HCEC 1CT (cell line): ENCODE measurements around the gene PPP2R3A.
"Not testable (repeated sequence)": the region's sequence is repeated elsewhere in the genome, so short reads cannot be mapped to it uniquely, and the experiment has no call there.

ENCODE experiments used
- DNase-seq: peaks from one replicate; pipeline ENCODE4 v3.0.0-alpha.2; 2017

Gene PPP2R3A, protein sequence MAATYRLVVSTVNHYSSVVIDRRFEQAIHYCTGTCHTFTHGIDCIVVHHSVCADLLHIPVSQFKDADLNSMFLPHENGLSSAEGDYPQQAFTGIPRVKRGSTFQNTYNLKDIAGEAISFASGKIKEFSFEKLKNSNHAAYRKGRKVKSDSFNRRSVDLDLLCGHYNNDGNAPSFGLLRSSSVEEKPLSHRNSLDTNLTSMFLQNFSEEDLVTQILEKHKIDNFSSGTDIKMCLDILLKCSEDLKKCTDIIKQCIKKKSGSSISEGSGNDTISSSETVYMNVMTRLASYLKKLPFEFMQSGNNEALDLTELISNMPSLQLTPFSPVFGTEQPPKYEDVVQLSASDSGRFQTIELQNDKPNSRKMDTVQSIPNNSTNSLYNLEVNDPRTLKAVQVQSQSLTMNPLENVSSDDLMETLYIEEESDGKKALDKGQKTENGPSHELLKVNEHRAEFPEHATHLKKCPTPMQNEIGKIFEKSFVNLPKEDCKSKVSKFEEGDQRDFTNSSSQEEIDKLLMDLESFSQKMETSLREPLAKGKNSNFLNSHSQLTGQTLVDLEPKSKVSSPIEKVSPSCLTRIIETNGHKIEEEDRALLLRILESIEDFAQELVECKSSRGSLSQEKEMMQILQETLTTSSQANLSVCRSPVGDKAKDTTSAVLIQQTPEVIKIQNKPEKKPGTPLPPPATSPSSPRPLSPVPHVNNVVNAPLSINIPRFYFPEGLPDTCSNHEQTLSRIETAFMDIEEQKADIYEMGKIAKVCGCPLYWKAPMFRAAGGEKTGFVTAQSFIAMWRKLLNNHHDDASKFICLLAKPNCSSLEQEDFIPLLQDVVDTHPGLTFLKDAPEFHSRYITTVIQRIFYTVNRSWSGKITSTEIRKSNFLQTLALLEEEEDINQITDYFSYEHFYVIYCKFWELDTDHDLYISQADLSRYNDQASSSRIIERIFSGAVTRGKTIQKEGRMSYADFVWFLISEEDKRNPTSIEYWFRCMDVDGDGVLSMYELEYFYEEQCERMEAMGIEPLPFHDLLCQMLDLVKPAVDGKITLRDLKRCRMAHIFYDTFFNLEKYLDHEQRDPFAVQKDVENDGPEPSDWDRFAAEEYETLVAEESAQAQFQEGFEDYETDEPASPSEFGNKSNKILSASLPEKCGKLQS (N-terminal part only)

DNA sequence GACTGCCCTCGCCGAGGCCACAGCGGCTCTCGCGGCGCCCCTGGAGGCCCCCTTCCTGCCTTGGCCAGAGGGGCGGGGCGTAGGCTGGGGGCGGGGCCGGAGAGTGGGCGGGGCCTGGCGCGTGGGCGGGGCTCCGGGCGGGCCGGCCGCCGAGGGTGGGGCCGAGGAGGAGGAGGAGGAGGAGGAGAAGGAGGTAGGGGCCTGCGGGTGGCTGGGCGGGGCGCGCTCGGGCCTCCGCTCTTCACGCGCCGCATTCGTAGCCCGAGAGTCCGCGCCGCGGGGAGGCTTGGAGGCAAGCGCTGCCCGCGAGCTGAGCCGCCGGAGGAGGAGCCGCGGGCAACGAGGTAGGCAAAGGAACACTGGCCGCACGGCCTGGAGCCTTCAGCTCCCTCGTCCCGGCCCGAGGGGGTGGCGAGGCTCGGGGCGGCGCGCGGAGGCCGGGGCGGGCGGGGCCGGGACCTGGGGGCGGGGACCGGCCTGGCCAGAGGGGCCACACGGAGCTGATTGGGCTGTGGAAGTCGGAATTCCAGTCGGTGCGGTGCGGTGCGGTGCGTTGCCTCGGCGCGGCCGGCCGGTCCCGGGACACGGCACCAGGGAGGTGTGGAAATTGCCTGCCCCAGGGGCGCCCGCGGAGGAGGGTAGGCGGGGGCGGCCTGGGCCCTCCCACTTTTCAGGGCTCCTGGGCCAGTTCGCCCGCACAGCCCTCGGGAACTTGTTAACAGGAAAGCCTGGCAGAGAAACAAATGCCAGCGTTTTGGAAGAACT is at the start of gene PPP2R3A:
Gene PPP2R3A, plus strand, starts transcription at position 223 of the 765 bp plus-strand sequence. CDS start 35,771 bp downstream, outside the sequence.
- DNase-seq = peak; percentile 83

DNA sequence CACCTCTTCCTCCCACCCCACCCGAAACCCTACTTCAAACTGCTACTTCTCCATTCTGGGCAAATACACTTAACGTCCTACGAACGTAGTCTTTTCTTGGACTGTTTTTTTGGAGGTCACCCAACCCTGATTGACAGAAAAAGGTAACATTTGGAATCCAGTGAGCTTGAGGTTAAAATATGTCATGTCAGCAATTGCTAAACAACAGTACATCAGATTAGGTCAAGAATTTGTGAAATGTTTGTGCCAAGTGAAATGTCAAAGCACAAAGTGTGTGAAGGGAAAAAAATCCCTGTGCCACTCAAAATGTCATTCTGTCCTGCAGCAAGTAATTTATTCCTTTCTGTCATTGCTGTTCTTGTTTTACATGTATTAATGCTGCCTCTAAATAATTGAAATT is 49.2 kb upstream of the PPP2R3A start:
- DNase-seq = no peak

DNA sequence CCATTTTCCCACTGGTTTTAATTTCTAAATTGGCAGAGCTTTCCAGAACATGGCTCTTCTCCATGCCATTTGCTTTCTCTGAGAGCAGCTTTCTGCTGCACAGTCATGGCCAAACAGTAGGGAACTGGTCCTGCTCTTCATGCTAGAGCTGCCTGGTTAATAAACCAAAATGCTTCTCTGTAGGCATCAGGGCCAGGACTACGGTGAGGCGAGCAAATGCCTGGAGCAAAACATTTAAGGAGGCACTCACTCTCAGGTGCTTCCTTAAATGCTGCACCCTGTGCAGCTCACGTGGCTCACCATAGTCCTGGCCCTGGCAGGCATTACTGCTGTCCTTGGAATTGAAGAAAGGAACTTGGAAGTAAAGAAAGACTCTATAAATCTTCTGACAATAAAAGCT is 48.5 kb upstream of the PPP2R3A start:
- no peak for DNase-seq

DNA sequence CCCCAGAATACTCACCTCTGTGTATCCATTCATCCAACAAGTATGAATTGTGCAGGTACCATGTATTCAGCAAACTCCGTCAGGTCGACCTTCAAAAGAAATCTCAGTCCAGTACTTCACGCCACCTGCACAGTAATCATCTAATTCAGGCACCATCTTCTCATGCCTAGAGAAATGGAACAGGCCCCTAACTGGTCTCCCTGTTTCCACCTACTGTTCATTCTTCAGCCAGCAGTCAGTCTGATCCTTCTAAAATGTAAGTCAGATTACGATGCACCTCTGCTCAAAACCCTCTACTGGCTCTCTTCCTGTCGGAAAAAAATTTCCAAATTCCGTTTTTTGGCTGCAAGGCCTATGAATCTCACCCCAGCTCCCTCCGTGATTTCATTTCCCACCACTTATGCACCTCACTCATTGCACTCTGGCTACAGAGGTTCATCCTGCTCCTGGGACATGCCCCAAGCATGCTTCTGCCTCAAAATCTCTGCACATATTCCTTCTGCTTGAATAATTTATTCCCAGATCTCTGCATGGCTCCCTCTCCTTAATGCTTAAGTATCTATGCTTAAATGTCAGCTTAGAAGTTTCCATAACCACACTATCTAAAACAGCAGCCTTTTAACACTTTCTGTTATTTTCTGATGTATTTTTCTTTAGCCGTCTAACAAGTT is 47.5 kb upstream of the PPP2R3A start:
- no peak for DNase-seq

DNA sequence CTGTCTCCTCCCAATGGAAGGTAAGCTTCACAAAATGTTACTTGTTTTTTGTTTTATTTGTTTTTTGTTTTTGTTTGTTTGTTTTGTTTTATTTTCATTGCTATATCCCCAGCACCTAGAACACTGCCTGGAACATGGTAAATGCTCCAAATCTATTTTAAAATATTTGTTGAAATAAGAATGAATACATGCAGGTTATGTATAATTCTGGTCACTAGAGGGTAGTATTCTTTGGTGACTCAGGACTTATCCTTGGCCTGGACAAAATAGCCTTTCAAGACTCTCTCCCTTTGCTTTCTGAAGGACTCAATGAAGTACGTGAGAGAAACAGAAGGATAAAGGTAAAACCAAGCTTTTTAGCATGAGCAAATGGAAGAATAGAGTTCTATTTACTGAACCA is 46.9 kb upstream of the PPP2R3A start:
- DNase-seq = peak; percentile 65

DNA sequence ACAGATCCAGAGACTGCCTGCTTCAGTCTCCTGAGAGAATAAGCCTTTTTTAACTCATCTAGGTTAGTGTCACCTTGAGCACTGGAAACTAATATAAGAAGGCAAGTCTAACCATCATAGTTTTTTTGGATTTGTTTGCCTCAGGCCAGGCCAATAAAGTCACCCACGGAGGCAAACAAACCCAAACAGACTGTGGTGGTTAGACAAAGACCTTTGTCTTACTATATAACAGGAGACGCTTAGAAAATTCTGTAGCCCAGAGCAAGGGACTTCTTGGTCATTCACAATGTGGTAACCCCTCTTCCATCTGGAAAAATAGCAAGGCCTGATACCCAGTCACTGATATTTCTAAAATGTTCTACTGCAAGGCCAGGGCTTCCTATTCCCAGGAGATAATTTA is 45.3 kb upstream of the PPP2R3A start:
- no peak for DNase-seq

DNA sequence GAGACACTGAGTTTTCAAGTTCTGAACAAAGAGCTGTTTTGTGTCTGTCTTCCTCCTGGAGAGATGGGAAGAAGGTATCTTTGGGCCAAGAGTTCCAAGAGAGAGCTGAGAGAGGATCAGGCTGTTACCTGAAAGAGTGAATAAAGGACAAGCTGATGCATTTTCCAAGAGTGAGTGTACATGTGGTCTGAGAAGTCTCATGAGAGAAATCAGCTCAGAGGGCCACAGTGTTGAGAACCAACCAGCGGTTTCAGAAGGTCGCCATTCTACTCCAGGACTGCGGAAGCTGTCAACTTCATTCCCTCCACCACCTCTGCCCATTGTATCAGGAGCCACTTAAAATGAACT is 42.7 kb upstream of the PPP2R3A start:
- no peak for DNase-seq

DNA sequence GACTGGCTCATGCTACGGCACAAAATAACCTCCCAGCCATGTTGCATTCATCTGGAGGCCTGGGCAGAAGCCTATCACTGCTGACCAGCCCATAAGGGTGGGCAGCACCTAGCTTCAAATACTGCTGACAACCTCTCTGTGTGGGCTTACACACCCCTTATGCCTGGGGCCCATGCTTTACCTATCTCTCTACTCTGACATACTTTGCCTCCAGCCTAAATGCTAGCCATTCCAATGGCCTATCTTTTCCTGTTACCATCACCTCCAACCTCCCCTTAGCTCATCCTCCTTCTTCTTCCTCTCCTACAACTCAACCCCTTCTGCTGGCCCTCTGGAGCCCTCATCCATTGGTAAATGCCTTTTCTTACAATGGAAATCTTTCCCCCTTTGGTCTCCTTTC is 41.0 kb upstream of the PPP2R3A start:
- no peak for DNase-seq

DNA sequence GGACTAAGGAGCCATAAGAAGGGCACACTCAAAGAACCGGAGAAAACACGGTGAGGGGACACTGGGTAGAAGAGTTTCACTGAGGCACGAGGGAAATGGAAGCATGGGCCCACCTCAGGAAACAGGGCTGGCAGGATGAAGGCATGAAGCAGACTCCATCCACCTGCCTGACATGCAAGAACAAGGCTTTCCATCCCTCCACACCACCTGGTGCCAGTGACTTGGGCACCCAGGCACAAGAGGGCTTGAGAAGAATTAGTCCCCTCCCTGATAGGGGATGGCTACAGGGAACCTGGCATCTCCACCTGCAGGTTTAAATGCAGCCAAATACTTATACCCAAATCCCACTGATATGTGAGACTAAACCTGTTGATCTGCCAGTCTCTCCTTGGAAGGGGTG is 38.9 kb upstream of the PPP2R3A start:
- no peak for DNase-seq

DNA sequence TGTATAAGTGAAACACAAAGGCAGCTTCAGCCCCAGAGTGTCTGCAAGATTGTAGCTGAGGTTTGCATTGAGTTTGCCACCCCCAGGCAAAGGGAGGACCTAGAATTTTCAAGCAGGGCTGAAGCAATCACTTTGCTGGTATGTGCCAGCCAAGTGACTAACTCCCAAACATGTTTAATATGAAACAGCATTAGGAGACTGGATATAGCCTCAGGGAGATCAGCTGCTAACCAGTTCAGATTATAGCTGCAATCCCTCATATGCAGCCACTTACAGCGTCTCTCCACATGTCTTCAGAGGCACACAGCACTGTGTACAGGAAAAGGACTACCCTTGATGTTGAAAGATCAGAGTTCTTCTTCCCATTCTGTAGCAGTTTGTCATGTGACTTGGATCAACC is 38.4 kb upstream of the PPP2R3A start:
- no peak for DNase-seq

DNA sequence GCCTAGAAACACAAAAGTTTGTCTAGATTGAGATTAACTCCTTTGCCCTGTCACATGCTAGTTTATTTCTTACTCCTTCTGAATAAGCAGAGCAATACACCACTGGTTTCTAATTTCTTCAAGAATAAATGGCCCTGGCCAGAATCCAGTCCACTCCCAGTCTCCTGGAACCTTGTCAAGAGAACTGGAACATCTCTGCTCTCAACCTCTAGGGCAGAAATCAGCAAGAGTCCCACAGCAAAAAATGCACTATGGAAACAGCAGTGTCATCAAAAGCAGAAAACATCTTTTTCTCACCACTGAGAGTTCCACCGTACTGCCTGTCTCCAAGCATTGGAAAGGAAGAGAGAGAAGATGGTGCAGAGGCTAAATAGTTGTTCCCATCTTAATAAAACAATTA is 35.9 kb upstream of the PPP2R3A start:
- DNase-seq = peak; percentile 41

DNA sequence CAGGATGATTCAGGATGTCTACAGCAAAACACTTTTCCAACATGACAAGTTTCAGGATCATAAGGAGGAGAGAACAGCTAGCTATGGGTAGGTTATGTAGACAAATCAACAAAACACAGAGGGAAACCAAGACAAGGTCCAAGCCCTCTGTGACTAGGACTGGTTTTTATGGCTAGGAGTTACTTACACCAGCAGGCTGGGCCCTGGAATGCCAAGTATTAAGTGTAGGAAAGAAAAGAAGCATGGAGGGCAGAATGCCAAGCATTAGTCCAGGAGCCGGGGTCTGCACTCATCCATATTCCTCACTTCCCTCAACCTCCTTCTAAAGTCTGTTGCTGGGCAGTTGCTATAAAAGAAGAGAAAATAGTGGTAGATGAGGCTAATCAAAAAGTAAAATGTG is 35.3 kb upstream of the PPP2R3A start:
- no peak for DNase-seq

DNA sequence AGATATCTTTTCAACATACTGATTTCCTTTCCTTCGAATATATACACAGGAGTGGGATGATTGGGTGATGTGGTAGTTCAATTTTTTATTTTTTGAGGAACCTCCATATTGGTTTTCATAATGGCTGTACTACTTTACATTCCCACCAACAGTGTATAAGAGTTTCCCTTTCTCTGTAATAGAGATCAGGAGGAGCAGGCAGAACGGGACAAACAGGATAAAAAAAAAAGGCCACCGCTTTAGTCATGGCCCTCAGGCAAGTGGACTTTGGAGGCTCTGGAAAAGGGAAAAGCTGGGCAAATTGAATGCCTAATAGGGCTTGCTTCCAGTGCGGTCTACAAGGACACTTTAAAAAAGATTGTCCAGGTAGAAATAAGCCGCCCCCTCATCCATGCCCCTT is 30.4 kb upstream of the PPP2R3A start:
- DNase-seq = not testable (repeated sequence)

DNA sequence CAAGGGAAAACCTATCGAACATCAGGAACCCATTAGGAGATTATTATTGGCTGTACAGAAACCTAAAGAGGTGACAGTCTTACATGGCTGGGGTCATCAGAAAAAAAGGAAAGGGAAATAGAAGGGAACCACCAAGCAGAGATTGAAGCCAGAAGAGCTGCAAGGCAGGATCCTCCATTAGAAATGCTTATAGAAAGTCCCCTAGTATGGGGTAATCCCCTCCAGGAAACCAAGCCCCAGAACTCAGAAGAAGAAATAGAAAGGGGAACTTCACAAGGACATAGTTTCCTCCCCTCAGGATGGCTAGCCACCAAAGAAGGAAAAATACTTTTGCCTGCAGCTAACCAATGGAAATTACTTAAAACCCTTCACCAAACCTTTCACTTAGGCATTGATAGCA is 27.8 kb upstream of the PPP2R3A start:
- not testable (repeated sequence) for DNase-seq

DNA sequence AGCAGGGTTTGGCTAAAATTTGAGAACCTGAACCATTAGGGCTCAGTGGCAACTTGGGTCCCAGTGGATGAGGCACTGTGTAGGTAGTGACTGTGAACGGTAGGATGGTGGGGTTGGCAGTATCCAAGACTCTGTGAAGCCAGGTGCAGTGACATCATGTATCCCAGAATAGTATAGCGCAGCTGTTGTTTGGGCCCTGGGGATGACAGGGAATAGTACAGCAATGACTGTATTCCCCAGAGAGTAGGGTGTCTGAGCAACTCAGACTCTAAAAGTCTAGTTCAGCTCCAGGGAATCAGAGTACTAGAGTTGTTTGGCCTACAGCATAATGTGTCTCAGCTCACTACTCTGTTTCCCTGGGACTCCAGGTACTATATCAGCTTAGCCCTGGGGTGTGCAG is 20.7 kb upstream of the PPP2R3A start:
- DNase-seq = no peak

DNA sequence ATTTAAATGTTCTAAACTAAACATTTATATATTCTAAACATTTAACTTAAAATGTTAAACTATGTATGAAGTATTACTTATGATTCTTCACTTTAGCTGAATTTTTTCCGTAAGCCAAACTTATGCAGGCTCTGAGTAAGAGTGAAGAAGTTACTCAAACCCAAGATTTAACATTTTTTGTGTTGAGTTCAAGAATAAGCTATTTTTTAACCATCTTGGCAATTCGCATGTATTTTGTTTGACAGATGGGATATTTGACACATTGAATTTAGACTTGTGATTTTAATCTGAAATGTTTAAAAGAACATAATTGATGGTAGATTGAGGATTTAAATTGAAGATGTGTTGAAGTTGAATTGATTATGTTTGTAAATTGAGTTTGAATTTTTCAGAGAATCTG is 14.6 kb upstream of the PPP2R3A start:
- no peak for DNase-seq

DNA sequence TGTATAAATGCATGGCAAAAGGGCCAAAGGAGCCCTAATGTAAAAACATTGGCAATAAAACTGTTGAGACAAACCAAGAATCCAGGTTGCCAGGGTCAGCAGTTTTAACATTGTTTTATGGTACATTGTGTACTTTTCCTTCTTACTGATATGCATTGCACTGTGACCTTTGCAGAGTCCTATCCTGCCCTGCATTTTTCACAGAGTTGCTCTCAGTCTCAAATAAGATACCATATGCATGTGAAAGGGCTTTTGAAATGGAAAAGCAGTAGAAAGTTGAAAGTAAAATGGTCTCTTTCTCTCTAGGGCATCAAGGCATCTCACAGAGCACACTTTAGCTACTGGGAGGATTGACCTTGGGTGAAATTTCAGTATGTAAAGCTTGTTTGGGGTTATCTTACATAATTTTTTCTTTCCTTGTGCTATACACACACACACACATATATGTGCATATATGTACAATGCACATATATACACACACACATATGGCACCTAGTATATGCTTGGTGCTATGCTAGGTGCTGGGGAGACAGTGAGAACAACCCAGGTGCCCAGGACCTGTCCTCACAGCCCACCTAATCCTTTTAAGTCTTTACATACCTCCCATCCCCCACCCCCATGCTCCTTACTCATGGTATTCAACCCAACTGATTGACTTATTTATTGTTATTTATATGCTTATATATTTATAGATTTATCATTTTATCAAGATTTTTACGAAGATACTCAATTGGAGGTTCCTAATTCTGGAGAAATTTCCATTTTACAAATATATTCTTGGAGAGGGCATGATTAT is 1.2 kb upstream of the PPP2R3A start:
- no peak for DNase-seq

DNA sequence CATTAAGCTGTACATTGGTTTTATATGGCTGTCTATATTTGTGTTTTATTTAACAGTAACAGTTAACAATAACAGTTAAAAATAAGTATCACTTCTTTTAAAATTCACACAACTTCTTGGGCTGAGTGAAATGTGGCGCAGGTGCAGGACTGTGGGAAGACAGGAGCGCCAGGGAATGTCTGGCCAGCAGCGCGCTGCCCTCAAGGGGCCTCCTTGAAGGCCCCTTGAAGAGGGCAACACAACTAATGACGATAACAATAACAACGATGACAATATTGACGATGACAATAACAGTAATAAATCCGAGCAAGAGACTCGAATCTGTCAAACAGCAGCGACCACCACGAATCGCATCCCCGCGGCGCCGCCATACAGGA is 411 bp upstream of the PPP2R3A start:
- DNase-seq = no peak

DNA sequence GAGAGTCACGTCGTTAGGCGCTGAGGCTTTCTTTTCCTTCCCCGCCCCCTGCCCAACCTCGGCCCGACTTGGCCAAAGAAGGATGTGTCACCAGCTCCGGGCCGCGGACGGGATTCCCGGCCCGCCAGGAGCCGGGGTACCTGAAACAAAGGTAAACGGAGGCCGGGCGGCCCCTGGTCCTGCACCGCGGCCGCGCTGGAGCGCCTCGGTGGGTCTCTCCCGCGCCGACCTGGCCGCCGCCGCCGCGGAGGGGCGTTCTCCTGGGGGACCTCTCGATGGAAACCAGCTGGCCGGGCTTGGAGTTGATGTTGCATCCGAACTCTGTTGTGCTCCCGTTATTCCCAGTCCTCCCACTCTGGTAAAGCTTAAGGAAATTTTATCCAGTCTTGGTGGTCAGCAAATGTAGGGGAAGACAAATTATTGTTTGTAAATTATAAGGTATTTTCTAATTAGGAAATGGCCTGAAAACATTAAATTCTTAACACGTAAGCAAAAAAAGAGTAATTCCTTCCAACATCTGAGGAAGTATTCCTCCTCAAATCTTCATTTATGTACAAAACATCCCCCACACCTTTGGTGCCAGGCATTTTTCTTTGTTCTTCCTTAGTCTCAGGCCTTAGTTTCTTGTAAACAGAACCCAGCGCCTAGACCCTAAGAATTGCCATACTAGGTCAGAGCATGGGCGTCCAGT is 888 bp downstream of the PPP2R3A start:
- peak; percentile 31 for DNase-seq

DNA sequence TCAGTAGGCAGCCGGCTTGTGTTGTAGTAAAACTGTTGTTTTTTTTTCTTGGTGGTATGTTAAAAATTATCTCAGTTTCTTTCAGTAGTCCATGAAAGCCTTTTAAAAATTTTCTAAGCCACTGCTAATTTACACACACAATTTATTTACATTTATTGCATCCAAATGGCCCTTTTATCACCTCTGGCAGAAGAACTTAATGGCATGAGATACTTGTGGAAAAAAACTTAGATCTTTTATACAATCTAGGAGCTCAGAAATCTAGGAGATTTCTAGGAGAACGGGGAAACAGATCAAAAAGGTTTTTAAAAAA is 1.4 kb downstream of the PPP2R3A start:
- no peak for DNase-seq

DNA sequence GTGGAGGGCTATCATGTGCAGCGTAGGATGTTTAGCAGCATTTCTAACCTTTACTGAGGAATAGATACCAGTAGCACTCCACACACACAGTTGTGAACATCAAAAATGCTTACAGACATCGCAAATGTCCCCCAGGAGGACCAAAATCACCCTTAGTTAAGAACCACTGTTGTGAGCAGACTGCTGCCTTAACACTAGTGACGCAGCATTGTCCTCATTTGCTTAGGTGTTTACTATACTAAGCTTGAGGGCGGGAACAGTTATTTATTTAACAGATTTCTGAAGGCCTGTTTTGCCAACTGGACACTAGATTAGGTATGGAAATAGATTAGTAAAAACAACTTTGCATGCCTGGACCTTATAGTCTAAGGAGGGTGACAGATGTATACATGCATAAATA is 2.3 kb downstream of the PPP2R3A start:
- DNase-seq = no peak
